HG03097 (cell line): ENCODE data around the gene FAM20B.
"Not testable (repeated sequence)": the region's sequence is repeated elsewhere in the genome, so short reads cannot be mapped to it uniquely, and the experiment has no call there.

Experiments used
- ATAC-seq: cut with Tn5 transposase; IDR thresholded peaks from one replicate; pipeline ENCODE4 v1.9.1; 2021; ENCODE audit not compliant: unreplicated experiment, low FRiP score

Gene FAM20B

GRCh38 chr1:179025125-179025974 lies at the start of gene FAM20B:
FAM20B (plus strand) TSS chr1:179025894; CDS start chr1:179043848, 17,954 bp downstream.
- ATAC-seq = peak; percentile 82

- no peak for ATAC-seq
Measured at GRCh38 chr1:178976541-178976940, 49.2 kb upstream of the FAM20B start.

- no peak for ATAC-seq
Measured at GRCh38 chr1:178986204-178986603, 39.5 kb upstream of the FAM20B start.

GRCh38 chr1:178988198-178988597 lies 37.5 kb upstream of the FAM20B start:
- ATAC-seq = not testable (repeated sequence)

GRCh38 chr1:178993559-178993958 lies 32.1 kb upstream of the FAM20B start:
- no peak for ATAC-seq

- ATAC-seq = no peak
Measured at GRCh38 chr1:178997428-178997827, 28.3 kb upstream of the FAM20B start.

- no peak for ATAC-seq
Measured at GRCh38 chr1:178998295-178998694, 27.4 kb upstream of the FAM20B start.

- no peak for ATAC-seq
Measured at GRCh38 chr1:178999061-178999460, 26.6 kb upstream of the FAM20B start.

GRCh38 chr1:179001451-179001850 lies 24.2 kb upstream of the FAM20B start:
- no peak for ATAC-seq

- ATAC-seq = not testable (repeated sequence)
Measured at GRCh38 chr1:179002064-179002463, 23.6 kb upstream of the FAM20B start.

- ATAC-seq = peak; percentile 86
Measured at GRCh38 chr1:179002552-179003345, 22.9 kb upstream of the FAM20B start.

- no peak for ATAC-seq
Measured at GRCh38 chr1:179003512-179004066, 22.1 kb upstream of the FAM20B start.

- ATAC-seq = no peak
Measured at GRCh38 chr1:179007233-179007632, 18.5 kb upstream of the FAM20B start.

GRCh38 chr1:179010671-179011070 lies 15.0 kb upstream of the FAM20B start:
- no peak for ATAC-seq

GRCh38 chr1:179012038-179012437 lies 13.7 kb upstream of the FAM20B start:
- no peak for ATAC-seq

GRCh38 chr1:179014123-179014522 lies 11.6 kb upstream of the FAM20B start:
- ATAC-seq = no peak

GRCh38 chr1:179015396-179015795 lies 10.3 kb upstream of the FAM20B start:
- no peak for ATAC-seq

GRCh38 chr1:179016706-179017382 lies 8.8 kb upstream of the FAM20B start:
- no peak for ATAC-seq

GRCh38 chr1:179017383-179018326 lies 8.0 kb upstream of the FAM20B start:
- ATAC-seq = no peak

GRCh38 chr1:179021873-179022272 lies 3.8 kb upstream of the FAM20B start:
- ATAC-seq = no peak
